ENCODE measurements around the gene AUTS2.

Gene AUTS2

GRCh38 chr7:70700055-70700940 is 1102.0 kb downstream of the AUTS2 start:
- no peak for DNase-seq

- no peak for DNase-seq
These were observed 1102.7 kb downstream of the AUTS2 start for GRCh38 chr7:70700941-70701425.

- no peak for DNase-seq
These were observed 1103.2 kb downstream of the AUTS2 start for GRCh38 chr7:70701477-70701876.

- peak in 2 of 14 donors; percentile 23 to 30 for DNase-seq
These were observed 1103.7 kb downstream of the AUTS2 start for GRCh38 chr7:70701991-70702390.

GRCh38 chr7:70703785-70704184 is 1105.5 kb downstream of the AUTS2 start:
- DNase-seq, result no peak

- no peak for DNase-seq
These were observed 1106.6 kb downstream of the AUTS2 start for GRCh38 chr7:70704831-70705346.

GRCh38 chr7:70706204-70706603 is 1107.9 kb downstream of the AUTS2 start:
- no peak for DNase-seq

GRCh38 chr7:70706698-70707097 is 1108.4 kb downstream of the AUTS2 start:
- no peak for DNase-seq

- DNase-seq, result no peak
These were observed 1109.6 kb downstream of the AUTS2 start for GRCh38 chr7:70707823-70708243.

- DNase-seq, result no peak
These were observed 1111.8 kb downstream of the AUTS2 start for GRCh38 chr7:70710011-70710480.

GRCh38 chr7:70710651-70711050 is 1112.4 kb downstream of the AUTS2 start:
- no peak for DNase-seq

- no peak for DNase-seq
These were observed 1113.2 kb downstream of the AUTS2 start for GRCh38 chr7:70711452-70711851.

GRCh38 chr7:70712942-70713341 is 1114.7 kb downstream of the AUTS2 start:
- no peak for DNase-seq

GRCh38 chr7:70714506-70715038 is 1116.3 kb downstream of the AUTS2 start:
- DNase-seq, result no peak

GRCh38 chr7:70717553-70718329 is 1119.5 kb downstream of the AUTS2 start:
- DNase-seq, result no peak

GRCh38 chr7:70719125-70719524 is 1120.8 kb downstream of the AUTS2 start:
- DNase-seq, result no peak

GRCh38 chr7:70720191-70720873 is 1122.1 kb downstream of the AUTS2 start:
- no peak for DNase-seq

- DNase-seq, result no peak
These were observed 1123.2 kb downstream of the AUTS2 start for GRCh38 chr7:70721500-70721899.

- DNase-seq, result no peak
These were observed 1125.1 kb downstream of the AUTS2 start for GRCh38 chr7:70723339-70723738.

GRCh38 chr7:70725448-70725847 is 1127.2 kb downstream of the AUTS2 start:
- DNase-seq, result no peak

GRCh38 chr7:70726294-70726693 is 1128.0 kb downstream of the AUTS2 start:
- no peak for DNase-seq

GRCh38 chr7:70726951-70727378 is 1128.7 kb downstream of the AUTS2 start:
- no peak for DNase-seq
